ENCODE data around the gene ZNF217. TPM values are rescaled to one million over a fixed set of nuclear protein-coding genes. Genes with fewer than 3 reads are reported as not detected.

ZNF217 gene
- total and polyA plus RNA-seq, 2 of the 8 experiments (the other 6 are each of a cell fraction or from before 2014, with no cell fraction given) = 15.3 to 87.9 TPM

DNA sequence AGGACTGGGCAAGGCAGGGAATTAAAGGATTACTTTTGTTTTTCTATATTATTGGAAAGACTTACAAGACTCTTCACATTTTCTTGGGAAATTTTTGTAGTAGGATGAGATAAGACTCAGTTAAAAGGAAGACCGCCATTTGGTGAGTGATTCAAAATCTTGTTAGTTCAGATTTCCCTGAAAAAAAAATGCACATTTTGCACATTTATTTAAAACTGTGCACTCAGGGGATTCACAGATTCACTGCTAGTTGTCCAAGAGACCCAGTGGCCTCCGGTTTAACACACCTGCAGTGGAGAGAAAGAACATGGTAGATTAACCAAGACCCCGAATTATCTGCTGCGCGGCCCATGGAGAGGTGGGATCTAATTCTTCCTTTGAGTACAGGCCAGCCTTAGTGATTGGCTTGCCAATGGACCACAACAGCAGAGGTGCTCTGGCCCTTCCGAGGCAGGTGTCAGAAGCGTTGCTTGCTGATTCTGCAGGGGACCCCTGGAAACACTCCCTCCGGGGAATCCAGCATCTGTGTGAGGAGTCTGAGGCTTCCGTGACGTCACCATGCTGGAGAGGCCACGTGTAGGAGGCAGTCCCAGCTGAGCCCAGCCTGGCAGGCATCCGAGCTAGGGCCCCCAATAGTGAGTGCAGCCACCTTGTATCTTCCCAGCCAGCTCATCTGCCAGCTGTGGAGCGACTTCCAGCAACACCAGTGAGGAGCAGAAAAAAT is 68.9 kb downstream of the ZNF217 start (continued):
- TF ChIP-seq, protein P1, sequence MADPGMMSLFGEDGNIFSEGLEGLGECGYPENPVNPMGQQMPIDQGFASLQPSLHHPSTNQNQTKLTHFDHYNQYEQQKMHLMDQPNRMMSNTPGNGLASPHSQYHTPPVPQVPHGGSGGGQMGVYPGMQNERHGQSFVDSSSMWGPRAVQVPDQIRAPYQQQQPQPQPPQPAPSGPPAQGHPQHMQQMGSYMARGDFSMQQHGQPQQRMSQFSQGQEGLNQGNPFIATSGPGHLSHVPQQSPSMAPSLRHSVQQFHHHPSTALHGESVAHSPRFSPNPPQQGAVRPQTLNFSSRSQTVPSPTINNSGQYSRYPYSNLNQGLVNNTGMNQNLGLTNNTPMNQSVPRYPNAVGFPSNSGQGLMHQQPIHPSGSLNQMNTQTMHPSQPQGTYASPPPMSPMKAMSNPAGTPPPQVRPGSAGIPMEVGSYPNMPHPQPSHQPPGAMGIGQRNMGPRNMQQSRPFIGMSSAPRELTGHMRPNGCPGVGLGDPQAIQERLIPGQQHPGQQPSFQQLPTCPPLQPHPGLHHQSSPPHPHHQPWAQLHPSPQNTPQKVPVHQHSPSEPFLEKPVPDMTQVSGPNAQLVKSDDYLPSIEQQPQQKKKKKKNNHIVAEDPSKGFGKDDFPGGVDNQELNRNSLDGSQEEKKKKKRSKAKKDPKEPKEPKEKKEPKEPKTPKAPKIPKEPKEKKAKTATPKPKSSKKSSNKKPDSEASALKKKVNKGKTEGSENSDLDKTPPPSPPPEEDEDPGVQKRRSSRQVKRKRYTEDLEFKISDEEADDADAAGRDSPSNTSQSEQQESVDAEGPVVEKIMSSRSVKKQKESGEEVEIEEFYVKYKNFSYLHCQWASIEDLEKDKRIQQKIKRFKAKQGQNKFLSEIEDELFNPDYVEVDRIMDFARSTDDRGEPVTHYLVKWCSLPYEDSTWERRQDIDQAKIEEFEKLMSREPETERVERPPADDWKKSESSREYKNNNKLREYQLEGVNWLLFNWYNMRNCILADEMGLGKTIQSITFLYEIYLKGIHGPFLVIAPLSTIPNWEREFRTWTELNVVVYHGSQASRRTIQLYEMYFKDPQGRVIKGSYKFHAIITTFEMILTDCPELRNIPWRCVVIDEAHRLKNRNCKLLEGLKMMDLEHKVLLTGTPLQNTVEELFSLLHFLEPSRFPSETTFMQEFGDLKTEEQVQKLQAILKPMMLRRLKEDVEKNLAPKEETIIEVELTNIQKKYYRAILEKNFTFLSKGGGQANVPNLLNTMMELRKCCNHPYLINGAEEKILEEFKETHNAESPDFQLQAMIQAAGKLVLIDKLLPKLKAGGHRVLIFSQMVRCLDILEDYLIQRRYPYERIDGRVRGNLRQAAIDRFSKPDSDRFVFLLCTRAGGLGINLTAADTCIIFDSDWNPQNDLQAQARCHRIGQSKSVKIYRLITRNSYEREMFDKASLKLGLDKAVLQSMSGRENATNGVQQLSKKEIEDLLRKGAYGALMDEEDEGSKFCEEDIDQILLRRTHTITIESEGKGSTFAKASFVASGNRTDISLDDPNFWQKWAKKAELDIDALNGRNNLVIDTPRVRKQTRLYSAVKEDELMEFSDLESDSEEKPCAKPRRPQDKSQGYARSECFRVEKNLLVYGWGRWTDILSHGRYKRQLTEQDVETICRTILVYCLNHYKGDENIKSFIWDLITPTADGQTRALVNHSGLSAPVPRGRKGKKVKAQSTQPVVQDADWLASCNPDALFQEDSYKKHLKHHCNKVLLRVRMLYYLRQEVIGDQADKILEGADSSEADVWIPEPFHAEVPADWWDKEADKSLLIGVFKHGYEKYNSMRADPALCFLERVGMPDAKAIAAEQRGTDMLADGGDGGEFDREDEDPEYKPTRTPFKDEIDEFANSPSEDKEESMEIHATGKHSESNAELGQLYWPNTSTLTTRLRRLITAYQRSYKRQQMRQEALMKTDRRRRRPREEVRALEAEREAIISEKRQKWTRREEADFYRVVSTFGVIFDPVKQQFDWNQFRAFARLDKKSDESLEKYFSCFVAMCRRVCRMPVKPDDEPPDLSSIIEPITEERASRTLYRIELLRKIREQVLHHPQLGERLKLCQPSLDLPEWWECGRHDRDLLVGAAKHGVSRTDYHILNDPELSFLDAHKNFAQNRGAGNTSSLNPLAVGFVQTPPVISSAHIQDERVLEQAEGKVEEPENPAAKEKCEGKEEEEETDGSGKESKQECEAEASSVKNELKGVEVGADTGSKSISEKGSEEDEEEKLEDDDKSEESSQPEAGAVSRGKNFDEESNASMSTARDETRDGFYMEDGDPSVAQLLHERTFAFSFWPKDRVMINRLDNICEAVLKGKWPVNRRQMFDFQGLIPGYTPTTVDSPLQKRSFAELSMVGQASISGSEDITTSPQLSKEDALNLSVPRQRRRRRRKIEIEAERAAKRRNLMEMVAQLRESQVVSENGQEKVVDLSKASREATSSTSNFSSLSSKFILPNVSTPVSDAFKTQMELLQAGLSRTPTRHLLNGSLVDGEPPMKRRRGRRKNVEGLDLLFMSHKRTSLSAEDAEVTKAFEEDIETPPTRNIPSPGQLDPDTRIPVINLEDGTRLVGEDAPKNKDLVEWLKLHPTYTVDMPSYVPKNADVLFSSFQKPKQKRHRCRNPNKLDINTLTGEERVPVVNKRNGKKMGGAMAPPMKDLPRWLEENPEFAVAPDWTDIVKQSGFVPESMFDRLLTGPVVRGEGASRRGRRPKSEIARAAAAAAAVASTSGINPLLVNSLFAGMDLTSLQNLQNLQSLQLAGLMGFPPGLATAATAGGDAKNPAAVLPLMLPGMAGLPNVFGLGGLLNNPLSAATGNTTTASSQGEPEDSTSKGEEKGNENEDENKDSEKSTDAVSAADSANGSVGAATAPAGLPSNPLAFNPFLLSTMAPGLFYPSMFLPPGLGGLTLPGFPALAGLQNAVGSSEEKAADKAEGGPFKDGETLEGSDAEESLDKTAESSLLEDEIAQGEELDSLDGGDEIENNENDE (IDR thresholded peaks at IDR 0.05; ENCODE audit: insufficient replicate concordance, low read length) = no peak
- no peak for TF ChIP-seq JUND (IDR thresholded peaks at IDR 0.05; ENCODE audit: low read length)
- TF ChIP-seq FOSL1 (IDR thresholded peaks at IDR 0.05; ENCODE audit: insufficient read depth, low read depth, low read length) = no peak
- TF ChIP-seq CHD2 (IDR thresholded peaks at IDR 0.05; ENCODE audit: low read length) = no peak
- TF ChIP-seq SP4 (IDR thresholded peaks at IDR 0.05; ENCODE audit: low read length) = no peak
- TF ChIP-seq TCF12 (IDR thresholded peaks at IDR 0.05; ENCODE audit: low read depth, low read length) = no peak
- TF ChIP-seq CTBP2 (IDR thresholded peaks at IDR 0.05; ENCODE audit: borderline replicate concordance, insufficient read depth, insufficient read length, low read length) = no peak
- TF ChIP-seq SP1 (IDR thresholded peaks at IDR 0.05; ENCODE audit: low read depth, low read length) = no peak
- TF ChIP-seq SUZ12 (IDR thresholded peaks at IDR 0.05; ENCODE audit: low read length) = no peak

Measured in H1 (cell line).